Measurements from ENCODE around the gene MAN2B2. TPM values are rescaled to one million over a fixed set of nuclear protein-coding genes. Genes with fewer than 3 reads are reported as not detected.
"Not testable (repeated sequence)": the region's sequence is repeated elsewhere in the genome, so short reads cannot be mapped to it uniquely, and the experiment has no call there.

The MAN2B2 gene
- polyA plus RNA-seq, 3 donors: 17.1 to 20.5 (median 18.0) TPM

GRCh38 chr4:6613676-6614651 lies 39.0 kb downstream of the MAN2B2 start:
- no peak for DNase-seq

- DNase-seq: no peak
These were observed 39.8 kb downstream of the MAN2B2 start for GRCh38 chr4:6614701-6615230.

GRCh38 chr4:6616087-6616995 lies 41.4 kb downstream of the MAN2B2 start:
- DNase-seq: no peak

DNA sequence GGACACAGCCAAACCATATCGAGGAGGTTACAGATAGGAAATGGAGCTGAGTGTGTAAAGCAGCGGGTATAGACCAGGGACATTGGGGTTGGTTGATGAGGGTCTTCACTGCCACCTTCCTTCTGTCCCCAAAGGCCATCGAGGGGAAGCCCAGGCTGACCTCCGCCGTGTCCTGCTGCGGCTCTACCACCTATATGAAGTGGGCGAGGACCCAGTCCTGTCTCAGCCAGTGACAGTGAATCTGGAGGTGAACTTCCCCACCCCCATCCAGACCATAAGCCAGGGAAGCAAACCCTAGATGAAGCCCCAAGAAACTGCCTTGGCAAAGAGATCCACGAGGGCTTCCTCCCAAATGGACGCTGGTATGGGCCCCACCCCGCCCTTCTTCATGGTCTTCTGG lies 42.3 kb downstream of the MAN2B2 start:
- no peak for DNase-seq

GRCh38 chr4:6618386-6619115 lies 43.6 kb downstream of the MAN2B2 start:
- no peak for DNase-seq

DNA sequence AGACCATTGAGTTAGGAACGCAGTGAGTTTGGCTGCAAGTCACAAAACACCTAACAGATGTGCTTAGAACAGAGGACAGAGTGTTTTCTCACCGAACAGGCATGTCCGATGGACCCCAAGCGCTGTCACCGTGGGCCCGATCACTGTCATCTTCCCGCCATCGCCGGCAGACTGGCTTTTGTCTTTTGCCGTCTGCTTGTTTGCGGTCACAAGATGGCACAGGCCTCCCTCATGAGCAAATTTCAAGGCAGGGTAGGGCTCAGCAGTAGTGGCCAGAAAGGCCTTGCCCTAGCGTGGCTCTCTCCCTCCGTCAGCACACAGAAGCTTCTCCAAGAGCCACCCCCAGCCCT lies 44.1 kb downstream of the MAN2B2 start:
- DNase-seq: no peak

DNA sequence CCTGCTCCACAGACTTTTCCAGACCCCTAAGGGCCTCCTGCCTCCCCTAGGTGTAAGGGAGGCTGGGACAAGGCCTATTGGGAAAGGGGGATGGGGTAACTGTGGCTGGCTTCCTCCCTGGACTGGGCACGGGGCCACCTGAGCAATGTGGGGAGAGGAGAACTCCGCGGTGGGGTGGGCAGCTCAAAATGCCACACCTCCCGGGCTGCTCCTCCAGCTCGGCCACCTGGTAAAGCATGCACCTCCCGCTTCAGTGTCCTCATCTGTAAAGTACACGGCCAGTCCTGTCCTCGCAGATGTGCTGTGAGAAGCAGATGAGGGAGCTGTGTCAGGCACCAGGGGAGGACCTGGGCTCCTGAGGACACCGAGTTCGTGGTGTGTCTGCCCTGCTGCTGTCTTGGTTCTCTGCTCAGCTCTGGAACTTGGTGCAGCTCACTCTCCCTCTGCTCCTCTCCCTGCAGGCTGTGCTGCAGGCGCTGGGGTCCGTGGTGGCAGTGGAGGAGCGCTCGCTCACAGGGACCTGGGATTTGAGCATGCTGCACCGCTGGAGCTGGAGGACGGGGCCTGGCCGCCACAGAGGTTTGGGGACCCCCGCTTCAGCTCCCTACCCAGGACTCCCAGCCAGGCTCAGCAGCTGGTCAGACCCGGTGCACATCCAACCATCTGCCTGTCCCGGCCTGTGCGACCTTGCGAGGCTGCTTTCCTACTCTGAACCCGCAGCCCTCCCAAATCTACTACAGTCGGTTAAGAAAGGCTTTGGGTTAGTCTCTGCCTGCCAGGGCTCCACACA lies 44.7 kb downstream of the MAN2B2 start:
- DNase-seq: no peak

DNA sequence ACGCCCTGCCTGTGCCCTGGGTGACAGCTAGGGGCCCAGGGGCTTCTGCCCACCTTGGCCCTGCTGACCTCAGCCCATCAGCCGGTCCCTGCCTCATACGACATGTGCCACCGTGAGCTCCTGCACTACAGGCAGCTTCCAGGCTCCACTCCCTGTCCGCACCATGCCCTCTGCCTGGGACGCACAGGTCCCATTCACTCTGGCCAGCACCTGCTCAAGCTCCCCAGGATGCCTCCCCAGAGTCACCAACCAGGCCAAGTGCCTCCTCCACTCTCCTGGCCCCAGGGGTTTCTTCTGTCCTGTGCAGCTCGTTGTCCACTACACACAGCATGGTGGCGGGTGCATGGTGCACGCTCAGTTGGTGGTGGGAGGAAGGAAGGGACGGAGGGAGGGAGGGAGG lies 45.3 kb downstream of the MAN2B2 start:
- no peak for DNase-seq

DNA sequence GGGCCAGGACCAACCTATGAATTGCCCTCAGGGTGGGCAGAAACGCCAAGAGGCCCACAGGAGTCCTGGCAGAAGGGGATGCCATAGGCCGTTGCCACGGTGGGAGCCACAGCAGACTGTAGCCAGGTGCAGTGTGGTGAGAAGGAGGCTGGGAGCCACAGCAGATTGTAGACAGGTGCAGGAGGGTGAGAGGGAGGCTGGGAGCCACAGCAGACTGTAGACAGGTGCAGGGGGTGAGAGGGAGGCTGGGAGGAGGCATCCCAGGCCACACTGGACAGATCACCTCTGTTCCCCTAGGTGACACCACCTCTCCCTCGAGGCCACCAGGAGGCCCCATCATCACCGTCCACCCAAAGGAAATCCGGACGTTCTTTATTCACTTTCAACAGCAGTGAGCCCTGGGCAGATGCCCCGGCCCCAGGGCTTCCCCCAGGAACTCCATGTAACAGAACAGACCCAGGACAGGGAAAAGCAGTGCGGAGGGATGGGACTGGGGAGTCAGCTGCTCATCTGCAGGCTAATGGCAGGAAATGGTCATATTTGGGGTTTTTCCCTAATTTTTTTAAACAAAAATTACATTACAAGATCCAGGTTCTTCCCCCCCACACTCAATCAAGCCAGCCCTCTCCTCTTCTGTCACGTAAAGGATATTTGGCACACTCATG lies 46.0 kb downstream of the MAN2B2 start:
- no peak for DNase-seq

GRCh38 chr4:6621556-6621927 lies 46.6 kb downstream of the MAN2B2 start:
- DNase-seq: no peak

- no peak for DNase-seq
These were observed 47.8 kb downstream of the MAN2B2 start for GRCh38 chr4:6622744-6623143.

- no peak for DNase-seq
These were observed 50.3 kb downstream of the MAN2B2 start for GRCh38 chr4:6625256-6625655.

DNA sequence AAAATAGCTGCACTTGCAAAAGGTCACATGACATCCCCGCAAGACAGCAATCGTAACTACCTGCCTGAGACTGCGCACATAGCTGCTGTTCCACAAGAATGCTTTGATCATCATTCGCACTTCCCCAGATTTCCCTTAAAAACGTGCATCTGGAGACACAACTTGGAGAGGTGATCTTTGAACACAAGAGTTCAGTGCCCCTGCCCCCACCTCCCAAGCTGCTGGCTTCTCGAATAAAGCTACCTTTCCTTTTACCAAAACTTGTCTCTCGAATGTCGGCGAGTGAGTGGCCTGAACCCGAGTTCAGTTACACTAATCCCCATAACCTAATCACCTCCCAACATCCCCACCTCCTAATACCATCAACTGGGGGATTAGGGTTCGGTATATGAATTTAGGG lies 51.1 kb downstream of the MAN2B2 start:
- DNase-seq: no peak

DNA sequence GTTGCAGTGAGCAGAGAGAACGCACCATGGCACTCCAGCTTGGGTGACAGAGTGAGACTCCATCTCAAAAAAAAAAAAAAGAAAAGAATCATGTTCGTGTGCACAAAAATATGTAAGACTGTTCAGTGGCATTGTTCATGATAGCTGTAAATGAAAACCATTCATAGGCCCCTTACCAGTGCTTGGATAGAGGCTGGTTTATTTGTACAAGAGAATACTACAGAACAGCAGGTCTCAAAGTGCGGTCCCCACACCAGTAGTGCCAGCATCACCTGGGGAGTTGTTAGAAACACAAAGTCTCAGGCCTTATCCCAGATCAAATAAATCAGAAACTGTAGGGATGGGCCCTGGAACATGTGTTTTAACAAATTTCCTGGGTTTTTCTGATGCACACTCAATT lies 52.8 kb downstream of the MAN2B2 start:
- no peak for DNase-seq

DNA sequence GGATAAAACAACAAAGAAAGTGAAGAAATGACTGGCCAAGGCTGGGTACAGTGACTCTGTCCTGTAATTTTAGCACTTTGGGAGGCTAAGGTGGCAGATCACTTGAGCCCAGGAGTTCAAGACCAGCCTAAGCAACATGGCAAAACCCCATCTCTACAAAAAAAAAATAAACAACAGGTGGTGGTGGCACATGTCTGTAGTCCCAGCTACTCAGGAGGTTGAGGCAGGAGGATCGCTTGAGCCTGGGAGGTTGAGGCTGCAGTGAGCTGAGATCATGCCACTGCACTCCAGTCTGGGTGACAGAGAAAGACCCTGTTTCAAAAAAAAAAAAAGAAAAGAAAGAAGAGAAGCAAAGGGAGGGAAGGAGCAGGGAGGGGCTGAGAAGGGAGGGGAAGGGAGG lies 53.5 kb downstream of the MAN2B2 start:
- not testable (repeated sequence) for DNase-seq

DNA sequence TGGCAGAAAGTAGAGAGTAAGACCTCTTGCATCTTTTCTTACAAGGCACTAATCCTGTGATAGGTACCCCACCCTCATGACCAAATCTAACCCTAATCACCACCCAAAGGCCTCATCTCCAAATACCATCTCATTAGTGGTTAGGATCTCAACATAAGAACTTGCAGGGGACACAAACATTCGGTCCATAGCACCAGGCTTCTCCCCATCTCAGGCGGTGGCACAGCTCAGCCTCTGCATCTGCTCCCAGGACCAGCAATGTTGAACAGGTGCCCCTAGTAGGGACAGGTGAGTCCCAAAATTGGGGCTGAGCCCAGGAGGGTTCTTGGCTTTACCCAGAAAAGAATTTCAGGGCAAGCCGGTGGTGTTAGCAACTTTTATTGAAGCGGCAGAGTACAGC lies 57.1 kb downstream of the MAN2B2 start:
- no peak for DNase-seq

GRCh38 chr4:6633091-6633906 lies 58.3 kb downstream of the MAN2B2 start:
- no peak for DNase-seq

DNA sequence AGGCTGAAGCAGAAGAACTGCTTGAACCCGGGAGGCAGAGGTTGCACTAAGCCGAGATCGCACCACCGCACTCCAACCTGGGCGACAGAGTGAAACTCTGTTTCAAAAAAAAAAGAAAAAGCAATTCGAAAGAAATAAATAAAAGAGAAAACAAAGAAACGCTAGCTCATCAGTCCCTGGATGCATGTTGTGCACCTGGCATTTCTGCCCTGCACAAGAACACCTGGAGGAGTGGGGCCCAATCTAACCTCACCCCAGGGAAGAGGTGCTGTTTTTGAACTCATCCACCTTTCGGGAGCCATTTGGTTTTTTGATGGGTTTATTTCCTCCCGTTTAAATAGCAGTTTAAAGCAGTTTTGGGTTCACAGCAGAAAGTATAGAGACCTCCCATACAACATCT lies 59.8 kb downstream of the MAN2B2 start:
- DNase-seq: no peak

DNA sequence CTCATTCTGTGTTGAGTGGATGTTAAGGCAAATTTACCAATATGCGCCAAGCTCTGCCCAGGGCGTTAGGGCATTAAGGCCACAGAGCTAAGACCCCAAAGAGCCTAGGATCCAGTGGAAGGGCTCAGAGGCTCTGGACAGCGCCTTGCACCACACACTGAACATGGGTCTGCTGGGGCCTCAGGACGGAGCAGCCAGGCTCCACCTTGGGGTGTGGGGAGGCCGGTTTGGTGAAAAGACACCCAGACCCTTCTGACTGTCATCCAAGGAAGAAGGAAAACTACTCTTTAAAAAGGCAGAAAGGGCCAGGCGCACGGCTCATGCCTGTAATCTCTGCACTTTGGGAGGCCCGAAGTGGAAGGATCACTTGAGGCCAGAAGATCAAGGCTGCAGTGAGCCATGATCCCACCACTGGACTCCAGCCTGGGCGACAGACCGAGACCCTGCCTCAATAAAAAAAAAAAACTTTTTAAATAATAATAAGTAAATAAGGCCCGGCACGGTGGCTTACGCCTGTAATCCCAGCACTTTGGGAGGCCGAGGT lies 64.2 kb downstream of the MAN2B2 start:
- no peak for DNase-seq
